DND-41 (cell line): ENCODE measurements around the gene BICDL2.

Source experiments
- ATAC-seq: fragments of 200-7000 bp; cut with Tn5 transposase; 3 replicates; pipeline ENCODE4 v1.9.1; 2021; ENCODE audit warnings: low read depth; ENCODE audit not compliant: insufficient read depth
- DNase-seq: peaks from one replicate; pipeline ENCODE4 v3.0.0-alpha.2; 2020
- H2AFZ ChIP-seq: 2 replicates; pipeline ENCODE4 v1.6.0; 2012; ENCODE audit warnings: low read depth, low read length
- H3K27ac ChIP-seq: 2 replicates; pipeline ENCODE4 v1.5.1; 2012; ENCODE audit warnings: low read length, inconsistent platforms
- H3K27me3 ChIP-seq: fragments of 200-600 bp; sonication (generic); 2 replicates; pipeline ENCODE4 v1.6.0; 2012; ENCODE audit warnings: low read length, mild to moderate bottlenecking, inconsistent platforms; ENCODE audit not compliant: insufficient read depth, poor library complexity
- H3K36me3 ChIP-seq: 2 replicates; pipeline ENCODE4 v1.5.1; 2012; ENCODE audit warnings: low read length, inconsistent platforms; ENCODE audit not compliant: insufficient read depth
- H3K4me1 ChIP-seq: 2 replicates; pipeline ENCODE4 v1.5.1; 2012; ENCODE audit warnings: mild to moderate bottlenecking, low read length; ENCODE audit not compliant: insufficient read depth
- H3K4me2 ChIP-seq: 2 replicates; pipeline ENCODE4 v1.6.0; 2012; ENCODE audit warnings: mild to moderate bottlenecking, moderate library complexity, low read length, inconsistent platforms; ENCODE audit not compliant: insufficient read depth
- H3K4me3 ChIP-seq, 2 experiments: fragments of 200-600 bp in 1 of 2; shearing (Covaris generic) in 1 of 2; 2 replicates each; pipeline ENCODE4 v1.5.1; 2012 to 2016; ENCODE audit warnings: inconsistent platforms in 2 of 2, low read length in 2 of 2, mild to moderate bottlenecking in 2 of 2, low read depth in 1 of 2, moderate library complexity in 1 of 2
- H3K79me2 ChIP-seq: 2 replicates; pipeline ENCODE4 v1.6.0; 2012; ENCODE audit warnings: low read length, inconsistent platforms; ENCODE audit not compliant: insufficient read depth
- H3K9ac ChIP-seq: 2 replicates; pipeline ENCODE4 v1.6.0; 2012; ENCODE audit warnings: low read depth, mild to moderate bottlenecking, inconsistent platforms, low read length, moderate library complexity
- H3K9me3 ChIP-seq: 2 replicates; pipeline ENCODE4 v1.5.1; 2012; ENCODE audit warnings: low read length, moderate library complexity, mild to moderate bottlenecking, inconsistent platforms; ENCODE audit not compliant: insufficient read depth, severe bottlenecking
- H4K20me1 ChIP-seq: 2 replicates; pipeline ENCODE4 v1.6.0; 2012; ENCODE audit warnings: low read length; ENCODE audit not compliant: insufficient read depth
- CTCF ChIP-seq: IDR thresholded peaks from 2 replicates; pipeline ENCODE4 v1.5.1; 2012; ENCODE audit warnings: borderline replicate concordance, low read length, moderate library complexity, mild to moderate bottlenecking; ENCODE audit not compliant: poor library complexity, severe bottlenecking; ENCODE audit errors: extremely low read depth
- EZH2 ChIP-seq: IDR thresholded peaks from 3 replicates; pipeline ENCODE4 v1.6.1; 2012; ENCODE audit warnings: borderline replicate concordance, low read depth, mild to moderate bottlenecking, moderate library complexity, low read length, inconsistent platforms; ENCODE audit not compliant: severe bottlenecking

The BICDL2 gene

GRCh38 chr16:3029491-3030221 lies 7.1 kb downstream of the BICDL2 start:
- DNase-seq (no peak), ATAC-seq (no peak)

GRCh38 chr16:3028716-3029319 lies 7.9 kb downstream of the BICDL2 start:
- H3K4me2 ChIP-seq: no peak overlapping the region
- H3K36me3 ChIP-seq: peaks cover 22% of the 10 kb centered on the region
- H3K79me2 ChIP-seq: peaks cover 12% of the 10 kb centered on the region
- H3K4me1 ChIP-seq: peaks cover 18% of the 10 kb centered on the region
- no peaks in the 10 kb centered on the region for H3K27me3 ChIP-seq
- DNase-seq: no peak
- no peak for ATAC-seq
- H3K9ac ChIP-seq: no peak overlapping the region
- no peak overlapping the region for H3K4me3 ChIP-seq
- no peaks in the 10 kb centered on the region for H3K9me3 ChIP-seq
- TF ChIP-seq EZH2 (no peak), CTCF (no peak)
- no peak overlapping the region for H3K27ac ChIP-seq
- H2AFZ ChIP-seq: no peak overlapping the region
- peaks cover 22% of the 10 kb centered on the region for H4K20me1 ChIP-seq

More at GRCh38 chr16:3029491-3030221, 7.1 kb downstream of the BICDL2 start:
- peaks cover 22% of the 10 kb centered on the region for H3K36me3 ChIP-seq
- H3K9ac ChIP-seq: no peak overlapping the region
- no peaks in the 10 kb centered on the region for H3K27me3 ChIP-seq
- no peak overlapping the region for H3K4me2 ChIP-seq
- no peak overlapping the region for H3K4me3 ChIP-seq
- peaks cover 8% of the 10 kb centered on the region for H3K79me2 ChIP-seq
- no peak overlapping the region for H3K27ac ChIP-seq
- peaks cover 22% of the 10 kb centered on the region for H4K20me1 ChIP-seq
- peaks cover 14% of the 10 kb centered on the region for H3K4me1 ChIP-seq
- no peaks in the 10 kb centered on the region for H3K9me3 ChIP-seq
- TF ChIP-seq EZH2 (no peak), CTCF (no peak)
- H2AFZ ChIP-seq: no peak overlapping the region

- ATAC-seq (peak; percentile 47), DNase-seq (peak; percentile 83)
- Histone ChIP-seq H3K79me2 (peaks cover 12% of the 10 kb centered on the region), H3K27ac (no peak overlapping the region), H2AFZ (no peak overlapping the region), H3K27me3 (no peaks in the 10 kb centered on the region), H3K9me3 (no peaks in the 10 kb centered on the region), H3K4me3 (no peak overlapping the region), H3K4me2 (no peak overlapping the region), H3K36me3 (peaks cover 22% of the 10 kb centered on the region), H4K20me1 (peaks cover 22% of the 10 kb centered on the region), H3K4me1 (peaks cover 25% of the 10 kb centered on the region), H3K9ac (no peak overlapping the region)
- TF ChIP-seq CTCF (peak; percentile 78), EZH2 (no peak)
These were observed 8.6 kb downstream of the BICDL2 start for GRCh38 chr16:3027983-3028715.
